Coronary artery (tissue), 2 donors: ENCODE data around the gene OPCML.

Experiments
- DNase-seq: peaks from one replicate; pipeline ENCODE4 v3.0.0-alpha.2; 2017; ENCODE audit warnings: low spot score
- H3K27ac ChIP-seq, 2 donors: fragments of 200-600 bp; sonication (generic); one replicate each; pipeline ENCODE4 v1.5.1; 2016 to 2019
- H3K4me3 ChIP-seq: fragments of 200-600 bp; sonication (generic); 2 replicates; pipeline ENCODE4 v1.5.1; 2016; ENCODE audit warnings: mild to moderate bottlenecking, moderate library complexity
- TF ChIP-seq, protein P1 (sequence below): fragments of 200-600 bp; sonication (generic); IDR thresholded peaks from one replicate; pipeline ENCODE4 v1.5.1; 2019; ENCODE audit warnings: antibody characterized with exemption

The OPCML gene

DNA sequence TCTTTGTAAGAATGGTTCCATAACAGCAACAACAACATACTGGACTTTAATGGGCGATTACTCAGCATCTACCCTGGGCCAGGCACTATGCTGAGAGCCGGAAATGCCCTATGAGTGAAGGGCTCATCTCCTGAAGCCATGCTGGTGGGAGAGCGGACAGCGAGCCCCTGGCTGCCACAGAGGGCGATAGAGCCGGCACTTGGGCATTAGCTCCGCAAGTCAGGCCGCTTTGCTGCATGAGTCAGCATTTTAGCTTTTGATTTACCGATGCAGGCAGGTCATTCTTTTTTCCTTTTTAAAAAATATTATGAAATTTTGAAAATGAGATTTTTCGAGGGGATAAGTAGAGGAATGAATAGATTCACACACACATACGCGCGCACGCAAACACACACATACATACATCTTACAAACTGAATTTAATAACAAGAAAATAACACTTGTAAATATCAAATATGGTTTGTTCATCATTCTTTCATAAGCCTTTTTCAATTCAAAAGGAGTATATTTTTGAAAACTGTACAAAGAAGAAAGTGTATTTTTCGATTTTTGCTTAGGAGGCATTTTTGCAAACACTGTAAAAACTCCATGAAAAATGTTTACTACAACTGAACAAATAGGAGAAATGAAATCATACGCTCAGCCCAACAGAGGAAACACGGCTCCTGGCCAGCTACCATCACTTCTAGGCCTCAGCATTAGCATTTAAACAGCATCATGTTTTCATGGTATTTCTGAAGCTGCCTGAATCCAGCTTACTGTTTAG is 667.3 kb downstream of the OPCML start:
- no peak for DNase-seq
- no peak overlapping the region for H3K4me3 ChIP-seq
- H3K27ac ChIP-seq: no peak overlapping the region
- TF ChIP-seq, protein P1, sequence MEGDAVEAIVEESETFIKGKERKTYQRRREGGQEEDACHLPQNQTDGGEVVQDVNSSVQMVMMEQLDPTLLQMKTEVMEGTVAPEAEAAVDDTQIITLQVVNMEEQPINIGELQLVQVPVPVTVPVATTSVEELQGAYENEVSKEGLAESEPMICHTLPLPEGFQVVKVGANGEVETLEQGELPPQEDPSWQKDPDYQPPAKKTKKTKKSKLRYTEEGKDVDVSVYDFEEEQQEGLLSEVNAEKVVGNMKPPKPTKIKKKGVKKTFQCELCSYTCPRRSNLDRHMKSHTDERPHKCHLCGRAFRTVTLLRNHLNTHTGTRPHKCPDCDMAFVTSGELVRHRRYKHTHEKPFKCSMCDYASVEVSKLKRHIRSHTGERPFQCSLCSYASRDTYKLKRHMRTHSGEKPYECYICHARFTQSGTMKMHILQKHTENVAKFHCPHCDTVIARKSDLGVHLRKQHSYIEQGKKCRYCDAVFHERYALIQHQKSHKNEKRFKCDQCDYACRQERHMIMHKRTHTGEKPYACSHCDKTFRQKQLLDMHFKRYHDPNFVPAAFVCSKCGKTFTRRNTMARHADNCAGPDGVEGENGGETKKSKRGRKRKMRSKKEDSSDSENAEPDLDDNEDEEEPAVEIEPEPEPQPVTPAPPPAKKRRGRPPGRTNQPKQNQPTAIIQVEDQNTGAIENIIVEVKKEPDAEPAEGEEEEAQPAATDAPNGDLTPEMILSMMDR: no peak

DNA sequence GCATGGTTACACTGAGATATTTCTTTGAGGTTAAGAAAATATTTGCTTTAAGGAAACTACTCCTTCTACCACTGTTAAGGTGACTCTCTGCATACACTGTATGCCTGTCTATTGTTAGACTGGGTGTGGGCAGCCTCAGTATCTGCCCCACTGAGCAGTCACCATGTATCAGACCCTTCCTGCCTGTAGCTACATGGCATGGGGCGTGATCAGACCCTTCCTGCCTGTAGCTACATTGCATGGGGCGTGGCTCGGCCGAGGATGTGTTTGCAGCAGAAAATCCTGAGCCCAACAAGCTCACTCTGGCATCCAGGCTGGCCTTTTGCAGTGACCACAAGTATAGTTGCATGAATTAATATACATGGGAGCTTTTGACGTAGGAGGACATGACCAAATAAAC is 669.4 kb downstream of the OPCML start:
- H3K27ac ChIP-seq: no peak overlapping the region

DNA sequence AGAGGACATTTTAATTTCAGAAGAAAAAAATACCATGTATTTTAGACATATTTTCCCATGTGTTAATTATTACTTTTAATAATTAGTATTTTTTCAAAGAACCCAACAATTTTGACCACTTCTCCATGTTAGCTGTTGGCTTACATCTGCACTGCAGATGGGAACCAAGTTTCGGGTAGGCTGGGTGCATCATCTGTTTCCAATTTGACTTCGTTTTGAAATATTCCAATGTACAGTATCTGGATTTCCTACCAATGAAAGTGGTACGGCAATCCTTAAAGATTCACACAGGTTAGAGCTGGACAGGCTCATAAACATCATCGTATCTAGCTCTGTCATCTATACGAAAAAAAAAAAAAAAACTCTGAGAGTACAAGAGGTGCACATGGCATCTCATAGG is 670.2 kb downstream of the OPCML start:
- no peak for DNase-seq
- no peak overlapping the region for H3K27ac ChIP-seq
- H3K4me3 ChIP-seq: no peak overlapping the region
- TF ChIP-seq, protein P1: no peak

More for the DNA sequence above, 669.4 kb downstream of the OPCML start:
- DNase-seq: no peak
- H3K4me3 ChIP-seq: no peak overlapping the region
- TF ChIP-seq, protein P1: no peak

DNA sequence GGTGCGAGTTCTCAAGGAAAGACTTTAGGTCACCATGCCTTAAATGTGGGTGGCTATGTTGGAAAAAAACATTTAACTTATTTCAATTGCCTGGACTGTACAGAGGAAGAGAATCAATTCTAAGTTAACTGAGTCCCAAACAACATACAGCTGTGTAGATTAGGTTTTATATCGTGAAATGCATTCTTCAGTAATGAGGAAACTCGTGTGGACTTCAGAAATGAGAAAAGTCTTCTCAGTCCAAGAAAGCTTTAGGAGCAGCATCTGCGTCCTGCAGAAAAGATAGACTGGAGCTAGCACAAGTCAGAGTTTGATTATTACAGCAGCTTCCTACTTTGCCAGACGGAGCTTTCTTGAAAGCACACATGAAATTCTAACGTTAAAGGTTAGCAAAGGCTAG is 673.0 kb downstream of the OPCML start:
- TF ChIP-seq, protein P1: no peak
- H3K27ac ChIP-seq: no peak overlapping the region
- no peak for DNase-seq
- no peak overlapping the region for H3K4me3 ChIP-seq

DNA sequence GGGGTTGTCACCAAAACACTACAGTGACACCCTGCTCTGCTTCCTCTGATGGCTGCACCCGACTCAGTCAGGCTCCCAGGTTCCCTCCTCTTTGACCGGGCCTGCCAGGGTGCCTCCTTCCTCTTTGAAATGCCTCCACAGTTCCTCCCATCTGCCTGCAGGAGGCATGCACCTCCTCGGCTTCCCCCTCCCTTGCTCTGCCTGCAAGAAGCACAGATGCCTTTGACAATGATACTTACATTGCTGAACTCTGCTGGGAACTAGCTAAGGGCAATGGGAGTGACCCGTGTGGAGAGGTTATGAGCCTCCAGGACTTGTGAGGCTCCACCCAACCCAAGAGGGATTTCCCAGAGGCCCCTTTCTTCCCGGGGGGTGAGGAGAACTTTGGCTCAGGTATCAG is 674.1 kb downstream of the OPCML start:
- DNase-seq: no peak
- Histone ChIP-seq H3K27ac (no peak overlapping the region), H3K4me3 (no peak overlapping the region)
- TF ChIP-seq, protein P1: no peak

DNA sequence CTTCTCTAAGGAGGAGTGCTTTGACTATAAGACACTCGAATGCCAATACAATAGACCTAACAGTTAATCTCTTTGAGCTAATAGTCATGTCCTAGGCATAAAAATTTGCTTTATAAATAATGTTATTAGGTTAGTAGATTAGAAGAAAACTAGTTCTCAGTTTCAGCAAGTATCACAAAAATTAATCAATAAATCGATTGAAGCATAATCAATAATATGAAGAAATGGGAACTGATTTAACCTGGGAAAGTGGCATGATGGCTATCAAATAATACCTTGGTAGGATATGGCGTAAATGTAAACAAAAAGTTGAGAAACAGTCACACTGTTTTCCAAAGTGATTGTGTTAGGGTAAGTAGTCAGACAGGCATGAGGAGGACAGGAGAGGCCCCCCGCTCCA is 676.3 kb downstream of the OPCML start:
- Histone ChIP-seq H3K27ac (no peak overlapping the region), H3K4me3 (no peak overlapping the region)
- no peak for DNase-seq
- TF ChIP-seq, protein P1: no peak

DNA sequence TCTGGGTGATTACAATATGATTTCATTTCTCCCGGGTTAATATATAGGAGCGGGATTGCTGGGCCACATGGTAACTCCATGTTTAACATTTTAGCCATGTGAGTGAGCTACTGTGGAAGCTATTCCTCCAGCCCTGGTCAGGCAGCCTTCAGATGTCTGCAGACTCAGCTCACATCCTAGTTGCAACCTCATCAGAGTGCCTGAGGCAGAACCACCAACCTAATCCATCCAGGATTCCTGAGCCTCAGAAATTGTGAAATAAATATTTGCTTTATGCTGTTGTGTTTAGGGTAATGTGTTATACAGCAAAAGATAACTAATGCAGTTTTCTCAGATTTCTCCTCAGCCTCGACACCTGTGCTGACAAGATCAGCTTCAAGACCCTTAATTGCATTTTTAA is 676.8 kb downstream of the OPCML start:
- H3K4me3 ChIP-seq: no peak overlapping the region
- TF ChIP-seq, protein P1: no peak
- no peak for DNase-seq
- H3K27ac ChIP-seq: no peak overlapping the region
